Activated gamma-delta T cell treated with anti-CD3 and anti-CD28 coated beads, Interleukin-2, amount 50 U/mL, for 16 hours (primary cell): ENCODE data around the gene LDB2.

Experiments
- DNase-seq: peaks from one replicate; pipeline ENCODE4 v3.0.0-alpha.2; 2020; ENCODE audit warnings: low read depth

LDB2 gene

GRCh38 chr4:16757080-16757521, 141.3 kb downstream of the LDB2 start:
- DNase-seq, result no peak

- DNase-seq, result no peak
These were observed 144.3 kb downstream of the LDB2 start for GRCh38 chr4:16754104-16754503.

DNA sequence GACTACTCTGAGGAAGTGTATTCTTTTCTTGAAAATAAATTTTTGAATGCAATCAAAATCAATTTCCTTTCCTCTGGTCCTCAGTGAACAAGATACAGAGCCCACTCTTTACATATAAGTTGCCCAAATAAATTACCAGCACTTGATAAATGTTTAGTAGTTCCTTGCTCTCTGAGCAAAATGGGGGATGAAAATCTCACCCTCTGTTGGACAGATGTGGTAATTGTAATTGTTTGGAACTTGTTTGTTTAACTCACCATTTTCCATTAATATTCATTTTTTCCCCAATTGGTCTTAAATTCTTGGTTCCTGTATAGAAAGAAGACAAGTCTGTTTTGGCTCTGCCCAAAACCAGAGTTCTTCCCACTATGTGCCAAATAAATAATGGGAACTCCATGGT, 146.3 kb downstream of the LDB2 start:
- no peak for DNase-seq

DNA sequence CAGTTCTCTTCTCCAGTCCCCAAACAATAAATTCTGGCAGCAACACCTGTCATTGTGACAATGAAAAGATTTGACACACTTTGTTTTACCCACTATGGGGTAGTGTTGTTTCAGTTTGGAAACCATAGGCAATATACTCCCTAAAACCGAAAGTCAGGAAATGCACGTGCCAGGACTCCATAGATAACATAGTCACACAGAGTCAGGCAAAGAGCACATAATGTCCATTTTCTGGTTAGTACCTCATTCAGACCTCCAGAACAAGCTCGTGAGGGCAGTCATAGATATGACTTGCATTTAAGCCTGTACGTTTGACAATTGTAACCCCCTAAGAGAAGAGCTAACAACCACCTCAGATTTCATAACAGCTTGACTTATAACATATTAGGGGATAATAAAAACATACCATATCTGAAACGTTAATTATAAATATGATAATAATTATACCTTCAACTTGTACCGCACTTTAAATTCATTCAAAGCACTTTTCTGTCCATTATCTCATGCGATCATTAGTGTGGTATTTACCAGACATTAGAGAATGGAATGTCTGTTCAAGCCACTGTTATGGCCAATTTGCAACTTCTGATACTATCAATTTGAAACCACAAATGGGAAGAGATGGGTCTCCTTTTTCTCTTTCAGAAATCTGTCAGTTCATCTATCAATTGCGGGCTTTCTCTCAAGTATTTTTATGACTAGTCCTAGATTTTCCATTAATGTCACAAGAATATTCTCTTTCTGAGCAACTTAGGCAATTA, 147.4 kb downstream of the LDB2 start:
- DNase-seq, result no peak

GRCh38 chr4:16750216-16750615, 148.2 kb downstream of the LDB2 start:
- no peak for DNase-seq

DNA sequence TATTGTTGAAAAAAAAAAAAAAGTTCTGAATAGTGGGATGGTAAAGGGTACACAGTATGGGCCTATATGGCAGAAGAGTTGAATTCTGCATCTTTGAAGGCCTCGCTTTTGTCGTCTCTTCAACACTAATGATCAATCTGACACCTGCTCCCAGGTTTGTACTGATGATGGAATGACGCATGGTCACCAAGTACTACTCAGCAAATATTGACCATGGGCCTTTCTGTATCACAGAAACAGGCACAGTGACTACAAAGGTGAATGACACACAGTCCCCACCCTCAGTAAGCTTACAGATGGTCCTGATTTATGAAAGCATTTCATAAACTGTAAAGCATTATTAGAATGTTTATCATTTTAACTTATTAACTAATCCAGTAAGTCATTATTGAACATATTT, 152.6 kb downstream of the LDB2 start:
- no peak for DNase-seq

DNA sequence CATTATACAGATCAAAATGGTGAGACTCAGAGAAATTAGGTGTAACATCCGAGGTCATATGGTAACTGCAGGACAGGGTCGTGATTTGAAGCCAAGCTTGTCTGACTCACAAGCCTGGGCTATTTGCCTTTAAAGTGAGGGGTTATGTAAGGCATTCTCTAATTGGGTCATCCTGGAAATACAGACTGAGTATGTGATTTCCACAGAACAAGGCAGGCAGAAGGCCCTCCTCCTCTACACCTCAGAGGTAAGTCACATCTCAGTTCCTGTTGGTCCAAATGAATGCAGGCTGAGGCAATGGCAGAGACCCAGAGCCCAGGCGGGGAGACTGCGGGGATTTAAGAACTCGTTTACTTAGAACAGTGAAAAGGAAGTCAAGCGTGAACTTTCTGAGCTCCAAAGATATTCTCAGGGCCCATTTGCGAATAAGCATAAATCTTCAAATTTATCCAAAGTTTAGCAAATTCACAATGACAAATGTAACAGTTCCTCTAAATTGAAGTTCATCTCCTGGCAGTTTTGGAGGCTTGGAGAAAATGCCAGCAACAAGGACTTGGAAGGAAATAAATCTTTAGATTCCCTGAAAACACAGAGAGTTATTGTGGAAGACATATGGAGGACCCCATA, 153.3 kb downstream of the LDB2 start:
- DNase-seq, result no peak

DNA sequence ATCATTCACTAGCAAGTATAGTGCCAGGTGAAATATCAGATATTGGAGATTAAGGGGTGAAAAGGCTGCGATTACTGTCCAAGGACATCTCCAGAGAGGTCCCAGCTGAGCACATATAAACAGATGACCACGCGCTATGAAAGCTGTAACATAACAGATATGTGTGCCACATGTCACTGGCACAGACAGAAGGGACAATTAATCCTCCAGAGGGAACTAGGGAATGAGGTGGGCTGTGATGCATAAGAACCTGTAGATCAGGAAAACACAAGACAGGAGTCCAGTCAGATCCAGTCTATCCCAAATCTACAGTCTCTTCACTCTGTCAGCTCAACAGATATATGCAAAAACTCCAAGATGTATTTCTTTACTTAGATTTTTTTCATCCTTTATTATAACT, 157.2 kb downstream of the LDB2 start:
- no peak for DNase-seq

DNA sequence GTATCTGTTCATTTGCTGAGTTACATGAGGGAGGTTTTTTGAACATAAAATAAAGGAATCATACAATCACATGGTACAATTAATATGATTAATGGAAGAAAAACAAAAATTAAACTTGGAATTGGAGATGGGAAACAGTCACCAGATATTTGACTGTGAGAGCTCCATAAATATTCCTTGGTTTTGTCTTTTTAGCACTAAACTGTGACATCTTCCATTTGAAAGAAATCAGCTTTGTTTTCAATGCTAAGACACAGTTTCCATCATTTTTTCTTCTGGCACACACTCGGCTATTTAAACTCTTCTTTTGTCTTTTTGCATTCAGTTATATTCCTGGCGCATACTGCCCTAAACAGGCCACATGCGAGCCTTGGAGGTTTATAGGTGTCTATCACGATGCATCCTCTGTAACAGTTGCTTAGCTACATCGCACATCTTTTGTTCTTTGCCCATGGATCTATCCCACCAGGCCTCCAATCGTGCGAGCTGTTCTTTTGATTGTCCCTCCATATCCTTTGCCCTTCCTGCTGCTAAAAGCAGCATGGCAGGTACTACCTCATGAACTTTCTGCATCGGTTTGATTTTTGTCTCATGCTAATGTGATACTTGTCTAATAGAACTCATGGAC, 158.3 kb downstream of the LDB2 start:
- no peak for DNase-seq

GRCh38 chr4:16738558-16738957, 159.9 kb downstream of the LDB2 start:
- no peak for DNase-seq

GRCh38 chr4:16733509-16733908, 164.9 kb downstream of the LDB2 start:
- DNase-seq, result no peak

DNA sequence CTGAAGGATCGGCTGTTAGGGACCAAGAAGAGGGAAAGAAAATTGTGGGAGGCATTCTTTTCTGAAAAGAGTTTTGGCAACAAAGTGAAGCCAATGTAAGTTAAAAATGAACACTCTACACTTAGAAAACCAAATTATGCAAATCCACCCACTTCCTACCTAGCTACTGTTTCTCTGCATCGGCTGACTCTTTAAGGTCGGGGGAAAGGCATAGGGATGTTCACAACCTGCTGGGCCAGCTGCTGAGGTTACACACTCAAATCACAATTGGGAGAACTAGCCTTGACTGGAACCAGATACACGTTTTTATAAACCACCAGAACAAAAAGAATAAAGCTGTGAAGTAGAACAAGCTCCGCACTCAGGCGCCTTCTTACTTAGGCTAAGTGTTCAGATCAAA, 165.7 kb downstream of the LDB2 start:
- DNase-seq, result no peak

GRCh38 chr4:16731776-16732380, 166.6 kb downstream of the LDB2 start:
- no peak for DNase-seq

GRCh38 chr4:16730522-16731205, 167.8 kb downstream of the LDB2 start:
- no peak for DNase-seq

- no peak for DNase-seq
These were observed 169.1 kb downstream of the LDB2 start for GRCh38 chr4:16729336-16729735.

DNA sequence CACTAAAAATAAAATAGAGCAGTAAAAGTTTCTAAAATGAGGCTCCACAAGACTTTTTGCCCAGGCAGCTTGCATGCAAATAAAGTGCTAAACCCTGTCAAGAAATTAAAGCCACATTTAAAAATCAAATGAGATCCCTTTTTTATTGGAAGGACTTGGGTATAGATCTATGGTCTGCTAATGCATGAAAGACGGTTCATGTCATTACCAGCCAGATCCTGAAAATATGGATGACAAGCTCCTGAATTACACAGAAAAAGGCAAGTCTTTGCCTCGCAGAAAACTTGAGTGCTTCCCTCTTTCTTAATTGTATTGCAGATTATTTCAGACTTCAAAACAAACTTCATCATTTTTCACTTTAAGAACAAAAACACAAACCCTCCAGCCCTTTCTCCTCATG, 169.6 kb downstream of the LDB2 start:
- DNase-seq, result no peak

GRCh38 chr4:16728111-16728510, 170.3 kb downstream of the LDB2 start:
- DNase-seq, result no peak

DNA sequence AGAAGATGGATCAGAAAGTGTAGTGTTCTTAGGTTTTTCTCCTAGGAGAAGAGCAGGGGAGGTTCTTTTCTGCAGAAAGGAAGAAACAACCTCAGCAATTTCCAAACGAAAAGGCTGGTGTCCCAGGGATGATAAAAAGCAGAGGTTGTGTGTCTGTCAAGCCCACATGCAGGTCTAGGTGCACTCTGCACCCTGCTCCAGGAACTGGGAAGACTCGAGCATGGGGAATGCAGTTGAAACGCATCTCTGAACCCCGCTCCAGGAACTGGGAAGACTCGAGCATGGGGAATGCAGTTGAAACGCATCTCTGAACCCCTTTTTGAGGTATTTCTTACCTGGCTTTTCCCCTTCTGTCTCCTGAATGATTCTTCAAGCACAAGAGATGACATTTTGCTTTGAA, 171.2 kb downstream of the LDB2 start:
- no peak for DNase-seq

- no peak for DNase-seq
These were observed 171.9 kb downstream of the LDB2 start for GRCh38 chr4:16726368-16727050.

DNA sequence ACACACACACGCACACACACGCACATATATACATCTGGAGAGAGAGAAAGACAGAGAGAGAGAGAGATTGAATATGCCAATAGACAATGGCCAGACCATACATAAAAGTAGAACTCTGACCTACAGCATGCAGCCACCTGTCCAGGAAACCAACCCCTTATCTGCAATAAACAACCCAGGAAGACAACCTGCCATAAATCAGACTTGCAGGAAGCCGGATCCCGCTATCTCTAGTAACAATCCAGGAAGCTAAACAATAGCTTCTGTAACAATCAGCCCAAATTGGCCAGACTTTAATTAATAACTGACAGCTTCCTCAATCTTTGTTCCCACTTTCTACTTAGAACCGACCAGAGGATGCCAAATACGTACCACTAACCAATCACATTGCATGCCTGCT, 173.2 kb downstream of the LDB2 start:
- DNase-seq, result no peak

DNA sequence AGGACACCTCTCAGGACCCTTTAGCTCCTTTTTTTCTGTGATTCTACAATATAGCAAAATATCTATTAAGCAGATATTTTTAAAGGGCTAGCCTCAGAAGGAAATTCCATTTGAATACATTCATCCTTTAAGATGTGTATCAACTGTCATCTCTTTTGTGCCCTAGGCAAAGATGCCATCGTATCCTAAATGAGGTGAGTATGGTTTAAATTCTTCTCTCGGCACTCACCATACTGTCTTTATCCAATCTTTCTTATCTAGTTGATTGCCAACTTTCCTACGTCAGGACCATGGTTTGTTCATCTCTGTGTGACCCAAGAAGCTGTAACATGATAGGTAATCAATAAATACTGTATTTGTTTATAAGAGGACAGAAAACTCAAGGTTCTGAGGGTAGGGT, 176.0 kb downstream of the LDB2 start:
- DNase-seq, result no peak
